ENCODE results near the gene FITM1.

DNA sequence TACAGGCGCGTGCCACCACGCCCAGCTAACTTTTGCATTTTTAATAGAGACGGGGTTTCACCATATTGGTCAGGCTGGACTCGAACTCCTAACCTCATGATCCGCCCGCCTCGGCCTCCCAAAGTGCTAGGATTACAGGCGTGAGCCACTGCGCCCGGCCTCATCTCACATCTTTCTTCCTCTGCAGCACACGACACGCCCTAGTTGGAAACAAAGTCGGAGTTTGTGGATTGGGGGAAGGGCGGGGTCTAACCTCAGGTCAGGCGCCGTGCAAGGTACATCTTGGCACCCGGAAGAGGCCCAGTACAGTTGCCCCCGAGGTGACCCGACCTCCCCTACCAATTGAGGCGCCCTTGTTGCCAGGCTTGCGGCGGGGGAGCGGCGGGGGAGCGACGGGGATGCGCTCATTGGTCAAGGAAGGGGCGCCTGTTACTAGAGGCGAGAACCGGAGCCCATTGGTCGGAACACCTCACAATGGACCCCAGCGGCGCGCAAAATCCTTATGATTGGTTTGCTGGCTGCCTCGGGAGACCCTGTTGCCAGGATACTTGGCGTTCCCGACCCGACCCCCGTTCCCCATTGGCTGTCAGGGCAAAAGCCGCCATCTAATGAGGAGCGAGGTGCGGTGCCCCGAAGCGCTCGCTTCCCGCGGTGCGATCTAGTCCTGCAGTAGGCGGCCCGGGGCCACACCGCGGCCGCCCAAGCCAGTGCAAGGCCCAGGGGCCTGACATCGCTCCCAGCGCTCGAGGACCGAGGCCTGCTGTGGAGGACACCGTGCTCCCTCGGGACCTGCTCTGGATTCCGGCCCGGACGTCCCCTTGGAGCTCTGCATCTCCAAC lies 41.2 kb downstream of the FITM1 start, which contains the start of gene REC8:
- TF ChIP-seq POLR2A (IDR thresholded peaks at IDR 0.05): no peak
- TF ChIP-seq, protein P1, sequence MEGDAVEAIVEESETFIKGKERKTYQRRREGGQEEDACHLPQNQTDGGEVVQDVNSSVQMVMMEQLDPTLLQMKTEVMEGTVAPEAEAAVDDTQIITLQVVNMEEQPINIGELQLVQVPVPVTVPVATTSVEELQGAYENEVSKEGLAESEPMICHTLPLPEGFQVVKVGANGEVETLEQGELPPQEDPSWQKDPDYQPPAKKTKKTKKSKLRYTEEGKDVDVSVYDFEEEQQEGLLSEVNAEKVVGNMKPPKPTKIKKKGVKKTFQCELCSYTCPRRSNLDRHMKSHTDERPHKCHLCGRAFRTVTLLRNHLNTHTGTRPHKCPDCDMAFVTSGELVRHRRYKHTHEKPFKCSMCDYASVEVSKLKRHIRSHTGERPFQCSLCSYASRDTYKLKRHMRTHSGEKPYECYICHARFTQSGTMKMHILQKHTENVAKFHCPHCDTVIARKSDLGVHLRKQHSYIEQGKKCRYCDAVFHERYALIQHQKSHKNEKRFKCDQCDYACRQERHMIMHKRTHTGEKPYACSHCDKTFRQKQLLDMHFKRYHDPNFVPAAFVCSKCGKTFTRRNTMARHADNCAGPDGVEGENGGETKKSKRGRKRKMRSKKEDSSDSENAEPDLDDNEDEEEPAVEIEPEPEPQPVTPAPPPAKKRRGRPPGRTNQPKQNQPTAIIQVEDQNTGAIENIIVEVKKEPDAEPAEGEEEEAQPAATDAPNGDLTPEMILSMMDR (IDR thresholded peaks at IDR 0.05): peak in 1 of 5 experiments; percentile 12
- TF ChIP-seq EP300 (IDR thresholded peaks at IDR 0.05): peak in 1 of 2 donors; percentile 17
